Endodermal cell (in vitro differentiated cells): ENCODE results near the gene FGFR3. TPM values are rescaled to one million over a fixed set of nuclear protein-coding genes. Genes with fewer than 3 reads are reported as not detected.

ENCODE experiments used
- DNase-seq: peaks from one replicate; pipeline ENCODE4 v3.0.0-alpha.2; 2017
- H3K27ac ChIP-seq: 2 replicates; pipeline ENCODE4 v1.5.1; 2013; ENCODE audit warnings: mild to moderate bottlenecking, low read depth, low read length, moderate library complexity
- H3K27me3 ChIP-seq: 2 replicates; pipeline ENCODE4 v1.6.1; 2013; ENCODE audit warnings: mild to moderate bottlenecking, low read length, moderate library complexity; ENCODE audit not compliant: insufficient read depth, control insufficient read depth, poor library complexity, severe bottlenecking
- H3K36me3 ChIP-seq: 2 replicates; pipeline ENCODE4 v1.7.0; 2013; ENCODE audit warnings: mild to moderate bottlenecking, low read length, moderate library complexity; ENCODE audit not compliant: control insufficient read depth, insufficient read depth
- H3K4me1 ChIP-seq: one replicate; pipeline ENCODE4 v1.7.0; 2013; ENCODE audit warnings: low read length; ENCODE audit not compliant: control insufficient read depth, insufficient read depth
- H3K4me3 ChIP-seq: 2 replicates; pipeline ENCODE4 v1.5.1; 2013; ENCODE audit warnings: mild to moderate bottlenecking, low read length, moderate library complexity
- H3K9ac ChIP-seq: 2 replicates; pipeline ENCODE4 v1.6.1; 2013; ENCODE audit warnings: mild to moderate bottlenecking, low read length, moderate library complexity; ENCODE audit not compliant: poor library complexity, severe bottlenecking; ENCODE audit errors: extremely low read depth
- H3K9me3 ChIP-seq: 2 replicates; pipeline ENCODE4 v1.6.1; 2013; ENCODE audit warnings: mild to moderate bottlenecking, low read length, moderate library complexity; ENCODE audit not compliant: control insufficient read depth
- H3K27ac Mint-ChIP-seq: 2 replicates; pipeline ENCODE4 v1.8.0; 2020; ENCODE audit warnings: mixed read lengths
- H3K27me3 Mint-ChIP-seq: 2 replicates; pipeline ENCODE4 v1.8.0; 2021; ENCODE audit warnings: mild to moderate bottlenecking, mixed read lengths; ENCODE audit not compliant: insufficient read depth
- H3K36me3 Mint-ChIP-seq: 2 replicates; pipeline ENCODE4 v1.8.0; 2020; ENCODE audit warnings: low read depth, mixed read lengths
- H3K4me1 Mint-ChIP-seq: 2 replicates; pipeline ENCODE4 v1.8.0; 2020; ENCODE audit warnings: mixed read lengths
- H3K4me3 Mint-ChIP-seq: 2 replicates; pipeline ENCODE4 v1.8.0; 2020; ENCODE audit warnings: mild to moderate bottlenecking, moderate library complexity, mixed read lengths
- H3K9me3 Mint-ChIP-seq: 2 replicates; pipeline ENCODE4 v1.8.0; 2020; ENCODE audit warnings: mild to moderate bottlenecking, mixed read lengths
- CTCF ChIP-seq: fragments of 200-600 bp; sonication (generic); conservative IDR thresholded peaks from 2 replicates; pipeline ENCODE4 v1.5.0; 2021; ENCODE audit warnings: antibody characterized with exemption, mild to moderate bottlenecking
- WGBS, 2 experiments: methylation state at CpG; one replicate each; pipeline versions ENCODE4 v1.1.5 to v1.1.7; 2013; ENCODE audit warnings: missing lambda C conversion rate in 2 of 2, mixed read lengths in 1 of 2; ENCODE audit not compliant: insufficient coverage in 1 of 2, insufficient read length in 1 of 2; 5-methylcytosine and 5-hydroxymethylcytosine counted together
- total RNA-seq, 2 donors: library from RNA; stranded (reverse); fragmentation: NEBNext Ultra II Directional in 1 of 2; extraction: Animal tissue kit (Norgen Biotek cat#: 25700) in 1 of 2; gene quantifications; 2 replicates in 1 of 2; 3 replicates in 1 of 2; pipeline ENCODE4 v1.2.1, GENCODE V29; 2021

FGFR3 gene
- total RNA-seq, 2 donors from 2014 or later = 107 to 125 TPM

- Mint-ChIP-seq H3K9me3 (no peaks in the 10 kb centered on the region), H3K27me3 (no peaks in the 10 kb centered on the region), H3K27ac (no peak overlapping the region), H3K4me3 (no peak overlapping the region), H3K36me3 (peaks cover 37% of the 10 kb centered on the region), H3K4me1 (no peaks in the 10 kb centered on the region)
- no peaks in the 10 kb centered on the region for H3K4me1 ChIP-seq
- no peak for DNase-seq
- H3K27ac ChIP-seq = no peak overlapping the region
- no peak overlapping the region for H3K4me3 ChIP-seq
- peaks cover 31% of the 10 kb centered on the region for H3K36me3 ChIP-seq
- H3K27me3 ChIP-seq = no peaks in the 10 kb centered on the region
- WGBS, 2 experiments = 93 to 98% methylated on average over 8 to 14 of the region's 14 CpGs
- no peak for TF ChIP-seq CTCF
- H3K9me3 ChIP-seq = no peaks in the 10 kb centered on the region
- H3K9ac ChIP-seq = no peak overlapping the region
Observed at GRCh38 chr4:1744552-1744951, 48.5 kb upstream of the FGFR3 start.

- H3K36me3 ChIP-seq = peaks cover 30% of the 10 kb centered on the region
- 92 to 97% methylated on average over 10 to 13 of the region's 13 CpGs for WGBS, 2 experiments
- no peak overlapping the region for H3K4me3 ChIP-seq
- no peaks in the 10 kb centered on the region for H3K27me3 Mint-ChIP-seq
- no peaks in the 10 kb centered on the region for H3K4me1 ChIP-seq
- H3K27ac ChIP-seq = no peak overlapping the region
- H3K4me3 Mint-ChIP-seq = no peak overlapping the region
- TF ChIP-seq CTCF = no peak
- no peaks in the 10 kb centered on the region for H3K9me3 Mint-ChIP-seq
- no peak overlapping the region for H3K27ac Mint-ChIP-seq
- no peaks in the 10 kb centered on the region for H3K9me3 ChIP-seq
- no peak for DNase-seq
- H3K4me1 Mint-ChIP-seq = no peaks in the 10 kb centered on the region
- H3K36me3 Mint-ChIP-seq = peaks cover 37% of the 10 kb centered on the region
- H3K9ac ChIP-seq = no peak overlapping the region
- no peaks in the 10 kb centered on the region for H3K27me3 ChIP-seq
Observed at GRCh38 chr4:1745165-1745564, 47.9 kb upstream of the FGFR3 start.

GRCh38 chr4:1745697-1746096, 47.4 kb upstream of the FGFR3 start:
- 85 to 88% methylated on average over 11 to 12 of the region's 12 CpGs for WGBS, 2 experiments
- H3K4me1 ChIP-seq = no peaks in the 10 kb centered on the region
- no peaks in the 10 kb centered on the region for H3K27me3 ChIP-seq
- no peak overlapping the region for H3K27ac ChIP-seq
- no peaks in the 10 kb centered on the region for H3K9me3 Mint-ChIP-seq
- no peaks in the 10 kb centered on the region for H3K4me1 Mint-ChIP-seq
- no peak overlapping the region for H3K4me3 ChIP-seq
- H3K27ac Mint-ChIP-seq = no peak overlapping the region
- H3K9ac ChIP-seq = no peak overlapping the region
- H3K4me3 Mint-ChIP-seq = no peak overlapping the region
- H3K36me3 ChIP-seq = peaks cover 26% of the 10 kb centered on the region
- no peaks in the 10 kb centered on the region for H3K9me3 ChIP-seq
- TF ChIP-seq CTCF = no peak
- H3K36me3 Mint-ChIP-seq = peaks cover 32% of the 10 kb centered on the region
- DNase-seq = no peak
- no peaks in the 10 kb centered on the region for H3K27me3 Mint-ChIP-seq
